Mucosa of stomach (tissue), 1 donor: Measurements from ENCODE around the gene AGTRAP.

Source experiments
- H3K27me3 ChIP-seq: one replicate; pipeline ENCODE4 v1.7.0; 2013; ENCODE audit warnings: mild to moderate bottlenecking, low read length; ENCODE audit not compliant: control insufficient read depth, insufficient read depth
- H3K36me3 ChIP-seq: one replicate; pipeline ENCODE4 v1.7.0; 2013; ENCODE audit warnings: low read length; ENCODE audit not compliant: control insufficient read depth, insufficient read depth
- H3K4me1 ChIP-seq: one replicate; pipeline ENCODE4 v1.7.0; 2013; ENCODE audit warnings: mild to moderate bottlenecking, low read length; ENCODE audit not compliant: control insufficient read depth, insufficient read depth
- H3K4me3 ChIP-seq: one replicate; pipeline ENCODE4 v1.7.0; 2013; ENCODE audit warnings: low read length
- H3K9ac ChIP-seq: one replicate; pipeline ENCODE4 v1.7.0; 2013; ENCODE audit warnings: mild to moderate bottlenecking, low read length, moderate library complexity
- H3K9me3 ChIP-seq: one replicate; pipeline ENCODE4 v1.7.0; 2013; ENCODE audit warnings: mild to moderate bottlenecking, low read length, moderate library complexity; ENCODE audit not compliant: control insufficient read depth
- donor health status: Pancreatic carcinoma.

Gene AGTRAP

DNA sequence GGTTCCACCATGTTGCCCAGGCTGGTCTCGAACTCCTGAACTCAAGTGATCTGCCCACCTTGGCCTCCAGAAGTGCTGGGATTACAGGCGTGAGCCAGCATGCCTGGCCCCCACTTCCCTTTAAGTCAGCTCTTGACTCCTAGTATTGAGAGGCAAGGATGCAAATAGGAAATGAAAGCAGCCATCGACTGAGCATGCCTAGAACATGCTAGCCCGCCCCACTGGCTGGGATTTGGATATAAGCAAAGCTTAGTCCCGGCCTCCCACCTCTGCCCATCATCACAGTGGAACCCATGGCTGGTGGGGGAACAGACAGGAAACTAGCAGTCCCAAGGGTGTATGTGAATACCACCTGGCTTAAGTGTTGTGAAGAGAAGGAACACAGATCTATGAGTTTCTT lies 36.5 kb downstream of the AGTRAP start:
- Histone ChIP-seq H3K36me3 (no peaks in the 10 kb centered on the region), H3K9ac (no peak overlapping the region), H3K27me3 (peaks cover 3% of the 10 kb centered on the region), H3K9me3 (no peaks in the 10 kb centered on the region), H3K4me3 (no peak overlapping the region), H3K4me1 (no peaks in the 10 kb centered on the region)

DNA sequence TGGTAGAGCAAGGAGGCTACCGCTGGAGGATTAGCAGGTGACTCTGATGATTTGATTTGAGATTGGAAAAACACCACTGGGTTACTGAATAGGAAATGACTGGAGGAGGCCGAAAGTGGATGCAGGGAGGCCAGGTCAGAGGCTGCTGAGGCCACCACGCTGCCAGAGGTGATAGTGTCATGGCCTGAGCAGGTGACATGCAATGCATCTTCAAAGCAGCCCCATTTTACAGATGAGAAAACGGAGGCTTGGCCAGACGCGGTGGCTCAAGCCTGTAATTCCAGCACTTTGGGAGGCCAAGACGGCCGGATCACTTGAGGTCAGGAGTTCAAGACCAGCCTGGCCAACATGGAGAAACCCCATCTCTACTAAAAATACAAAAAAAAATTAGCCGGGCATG lies 38.8 kb downstream of the AGTRAP start:
- Histone ChIP-seq H3K9me3 (no peaks in the 10 kb centered on the region), H3K4me3 (no peak overlapping the region), H3K36me3 (no peaks in the 10 kb centered on the region), H3K27me3 (peaks cover 3% of the 10 kb centered on the region), H3K4me1 (no peaks in the 10 kb centered on the region), H3K9ac (no peak overlapping the region)

- Histone ChIP-seq H3K4me1 (no peaks in the 10 kb centered on the region), H3K27me3 (no peaks in the 10 kb centered on the region), H3K36me3 (no peaks in the 10 kb centered on the region), H3K9ac (no peak overlapping the region), H3K4me3 (no peak overlapping the region), H3K9me3 (no peaks in the 10 kb centered on the region)
These were observed 41.9 kb downstream of the AGTRAP start for GRCh38 chr1:11777658-11778322.

GRCh38 chr1:11778336-11778735 lies 42.4 kb downstream of the AGTRAP start:
- no peaks in the 10 kb centered on the region for H3K9me3 ChIP-seq
- no peak overlapping the region for H3K4me3 ChIP-seq
- no peaks in the 10 kb centered on the region for H3K4me1 ChIP-seq
- no peaks in the 10 kb centered on the region for H3K36me3 ChIP-seq
- H3K27me3 ChIP-seq = no peaks in the 10 kb centered on the region
- no peak overlapping the region for H3K9ac ChIP-seq

- no peak overlapping the region for H3K4me3 ChIP-seq
- no peaks in the 10 kb centered on the region for H3K9me3 ChIP-seq
- no peaks in the 10 kb centered on the region for H3K4me1 ChIP-seq
- H3K36me3 ChIP-seq = no peaks in the 10 kb centered on the region
- H3K27me3 ChIP-seq = no peaks in the 10 kb centered on the region
- H3K9ac ChIP-seq = no peak overlapping the region
These were observed 43.1 kb downstream of the AGTRAP start for GRCh38 chr1:11778844-11779623.

DNA sequence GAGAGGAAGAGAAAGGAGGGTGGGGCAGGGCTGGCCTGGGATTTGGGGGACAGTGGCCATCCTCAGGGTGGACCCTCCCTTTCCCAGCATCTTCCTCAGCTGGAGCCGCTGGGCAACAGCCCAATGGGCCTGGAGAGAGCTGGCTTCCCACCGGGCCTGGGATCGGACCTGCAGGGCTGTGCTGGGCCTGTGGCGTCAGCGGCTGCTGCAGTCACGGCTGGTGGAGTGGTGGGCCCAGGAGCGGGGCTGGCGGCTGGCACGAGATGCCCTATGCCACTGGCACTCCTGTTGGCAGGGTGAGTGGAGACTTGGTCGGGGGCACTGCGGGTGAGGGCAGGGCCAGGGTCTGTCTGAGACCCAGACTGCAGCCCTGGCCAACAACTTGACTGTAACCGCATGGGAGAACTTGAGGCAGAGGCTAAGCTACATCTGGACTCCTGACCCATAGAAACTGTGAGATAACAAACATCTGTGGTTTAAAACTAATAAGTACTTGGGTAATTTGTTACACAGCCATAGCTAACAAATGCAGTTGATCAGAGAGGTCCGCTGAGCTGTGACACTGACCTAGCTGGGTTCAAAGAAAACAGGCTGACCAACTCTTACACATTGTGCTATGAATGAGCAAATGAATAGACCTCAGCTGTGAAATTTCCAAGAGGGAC lies 43.9 kb downstream of the AGTRAP start:
- Histone ChIP-seq H3K4me1 (peaks cover 5% of the 10 kb centered on the region), H3K9ac (no peak overlapping the region), H3K27me3 (no peaks in the 10 kb centered on the region), H3K36me3 (no peaks in the 10 kb centered on the region), H3K9me3 (no peaks in the 10 kb centered on the region), H3K4me3 (no peak overlapping the region)

GRCh38 chr1:11780380-11781147 lies 44.6 kb downstream of the AGTRAP start:
- no peaks in the 10 kb centered on the region for H3K27me3 ChIP-seq
- H3K9ac ChIP-seq = no peak overlapping the region
- H3K4me3 ChIP-seq = no peak overlapping the region
- H3K36me3 ChIP-seq = no peaks in the 10 kb centered on the region
- H3K4me1 ChIP-seq = peaks cover 12% of the 10 kb centered on the region
- no peaks in the 10 kb centered on the region for H3K9me3 ChIP-seq

GRCh38 chr1:11781297-11781696 lies 45.4 kb downstream of the AGTRAP start:
- Histone ChIP-seq H3K9ac (no peak overlapping the region), H3K4me1 (peaks cover 19% of the 10 kb centered on the region), H3K36me3 (no peaks in the 10 kb centered on the region), H3K9me3 (no peaks in the 10 kb centered on the region), H3K4me3 (no peak overlapping the region), H3K27me3 (no peaks in the 10 kb centered on the region)

- Histone ChIP-seq H3K4me1 (peaks cover 28% of the 10 kb centered on the region), H3K36me3 (no peaks in the 10 kb centered on the region), H3K4me3 (no peak overlapping the region), H3K9ac (no peak overlapping the region), H3K9me3 (no peaks in the 10 kb centered on the region), H3K27me3 (no peaks in the 10 kb centered on the region)
These were observed 46.3 kb downstream of the AGTRAP start for GRCh38 chr1:11782127-11782708.

DNA sequence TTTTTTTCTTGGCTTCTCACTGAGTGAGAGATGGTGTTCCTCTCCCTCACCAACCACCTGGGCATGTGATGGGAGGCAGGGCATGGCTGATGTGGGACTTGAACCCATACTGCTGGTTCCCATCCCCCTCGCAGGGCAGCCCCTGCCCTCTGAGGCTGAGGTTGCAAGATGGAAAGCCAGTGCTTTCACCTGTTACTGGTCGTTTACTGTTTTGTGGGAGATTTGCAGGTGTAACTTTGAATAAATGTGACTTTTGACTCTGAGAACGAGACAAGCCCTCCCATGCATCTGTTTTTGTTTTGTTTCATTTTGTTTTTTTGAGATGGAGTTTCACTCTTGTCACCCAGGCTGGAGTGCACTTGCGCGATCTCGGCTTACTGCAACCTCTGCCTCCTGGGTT lies 47.6 kb downstream of the AGTRAP start:
- Histone ChIP-seq H3K9ac (no peak overlapping the region), H3K9me3 (no peaks in the 10 kb centered on the region), H3K4me1 (peaks cover 41% of the 10 kb centered on the region), H3K4me3 (no peak overlapping the region), H3K36me3 (no peaks in the 10 kb centered on the region), H3K27me3 (no peaks in the 10 kb centered on the region)

GRCh38 chr1:11784256-11784992 lies 48.5 kb downstream of the AGTRAP start:
- H3K36me3 ChIP-seq = no peaks in the 10 kb centered on the region
- H3K9ac ChIP-seq = peak overlapping the region; percentile 53
- H3K27me3 ChIP-seq = no peaks in the 10 kb centered on the region
- peaks cover 50% of the 10 kb centered on the region for H3K4me1 ChIP-seq
- H3K9me3 ChIP-seq = no peaks in the 10 kb centered on the region
- H3K4me3 ChIP-seq = no peak overlapping the region
